Calu3 (cell line): ENCODE data around the gene POU6F1. TPM values are rescaled to one million over a fixed set of nuclear protein-coding genes. Genes with fewer than 3 reads are reported as not detected.

Experiments
- BruUV-seq: library from RNA; stranded (reverse); fragments of 400-500 nt; replicated peaks from 2 replicates; lab custom pipeline; 2021; lab: Mats Ljungman, UMichigan
- CTCF ChIA-PET: fragments of 300-600 bp; sonication (Branson Sonifier 250); formaldehyde crosslinking; loops from one replicate; lab custom pipeline; 2022; ENCODE audit warnings: antibody characterized with exemption; lab: Charles Lee
- DNase-seq: peaks from one replicate; pipeline ENCODE4 v3.0.0; 2022
- H3K27ac Mint-ChIP-seq: one replicate; pipeline ENCODE4 v1.8.0; 2022; ENCODE audit warnings: mixed read lengths; ENCODE audit not compliant: unreplicated experiment
- H3K27me3 Mint-ChIP-seq: one replicate; pipeline ENCODE4 v1.8.0; 2022; ENCODE audit warnings: mixed read lengths; ENCODE audit not compliant: unreplicated experiment
- H3K36me3 Mint-ChIP-seq: one replicate; pipeline ENCODE4 v1.8.0; 2022; ENCODE audit warnings: mild to moderate bottlenecking, moderate library complexity, mixed read lengths; ENCODE audit not compliant: insufficient read depth, unreplicated experiment
- H3K4me1 Mint-ChIP-seq: one replicate; pipeline ENCODE4 v1.8.0; 2022; ENCODE audit warnings: mild to moderate bottlenecking, low read depth, mixed read lengths; ENCODE audit not compliant: unreplicated experiment
- H3K4me3 Mint-ChIP-seq: one replicate; pipeline ENCODE4 v1.8.0; 2022; ENCODE audit warnings: mild to moderate bottlenecking, low read depth, moderate library complexity, mixed read lengths; ENCODE audit not compliant: unreplicated experiment
- H3K9me3 Mint-ChIP-seq: one replicate; pipeline ENCODE4 v1.8.0; 2022; ENCODE audit warnings: low read depth, mixed read lengths; ENCODE audit not compliant: unreplicated experiment
- CTCF ChIP-seq: fragments of 200-600 bp; IDR thresholded peaks from one replicate; pipeline ENCODE4 v1.8.0; 2022; ENCODE audit warnings: antibody characterized with exemption; ENCODE audit not compliant: unreplicated experiment
- intact Hi-C: fragments of 100-400 bp; cut with micrococcal nuclease; formaldehyde crosslinking; loops from one replicate; pipeline ENCODE4 v1.10.0; 2022; ENCODE audit not compliant: unreplicated experiment
- total RNA-seq: library from RNA; stranded (reverse); gene quantifications from 2 replicates; pipeline ENCODE4 v1.2.3, GENCODE V29; 2022

The POU6F1 gene
- total RNA-seq, 1 experiment from 2014 or later = 2.5 TPM

GRCh38 chr12:51177897-51178296 lies 40.0 kb downstream of the POU6F1 start:
- Mint-ChIP-seq H3K36me3 (no peaks in the 10 kb centered on the region), H3K4me1 (no peaks in the 10 kb centered on the region), H3K27me3 (no peaks in the 10 kb centered on the region), H3K27ac (no peak overlapping the region), H3K9me3 (no peaks in the 10 kb centered on the region), H3K4me3 (no peak overlapping the region)
- TF ChIP-seq CTCF = no peak
- CTCF ChIA-PET = no interaction called here
- intact Hi-C loops = no loop called here
- BruUV-seq = no TSS peak
- no peak for DNase-seq

DNA sequence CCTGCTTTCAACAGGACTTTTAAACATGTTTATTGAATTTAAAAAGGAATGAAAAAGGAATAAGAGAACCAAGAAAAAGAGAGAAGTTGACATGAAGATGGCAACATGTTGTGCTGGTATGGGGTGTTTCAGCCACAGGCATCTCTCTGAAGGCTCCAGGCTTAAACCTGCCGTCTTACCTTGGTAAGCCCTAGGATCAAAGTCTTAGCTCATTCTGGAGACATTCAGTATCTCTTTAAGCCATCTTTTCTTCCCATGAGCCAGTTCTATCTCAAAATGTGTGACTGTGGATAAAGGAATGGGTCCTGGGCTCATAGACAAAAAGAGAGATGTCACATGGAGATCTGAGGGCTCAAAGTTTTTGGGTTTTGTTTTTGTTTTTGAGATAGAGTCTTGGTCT lies 43.4 kb downstream of the POU6F1 start:
- H3K9me3 Mint-ChIP-seq = no peaks in the 10 kb centered on the region
- intact Hi-C loops = no loop called here
- TF ChIP-seq CTCF = no peak
- no peak overlapping the region for H3K27ac Mint-ChIP-seq
- DNase-seq = no peak
- CTCF ChIA-PET = interaction anchor here (0.6 kb wide), 1 partner anchor 44 kb away, joined by 6 read pairs; the partner anchor contains the start of gene POU6F1
- H3K36me3 Mint-ChIP-seq = no peaks in the 10 kb centered on the region
- H3K4me3 Mint-ChIP-seq = no peak overlapping the region
- H3K27me3 Mint-ChIP-seq = no peaks in the 10 kb centered on the region
- H3K4me1 Mint-ChIP-seq = no peaks in the 10 kb centered on the region
- BruUV-seq = no TSS peak

DNA sequence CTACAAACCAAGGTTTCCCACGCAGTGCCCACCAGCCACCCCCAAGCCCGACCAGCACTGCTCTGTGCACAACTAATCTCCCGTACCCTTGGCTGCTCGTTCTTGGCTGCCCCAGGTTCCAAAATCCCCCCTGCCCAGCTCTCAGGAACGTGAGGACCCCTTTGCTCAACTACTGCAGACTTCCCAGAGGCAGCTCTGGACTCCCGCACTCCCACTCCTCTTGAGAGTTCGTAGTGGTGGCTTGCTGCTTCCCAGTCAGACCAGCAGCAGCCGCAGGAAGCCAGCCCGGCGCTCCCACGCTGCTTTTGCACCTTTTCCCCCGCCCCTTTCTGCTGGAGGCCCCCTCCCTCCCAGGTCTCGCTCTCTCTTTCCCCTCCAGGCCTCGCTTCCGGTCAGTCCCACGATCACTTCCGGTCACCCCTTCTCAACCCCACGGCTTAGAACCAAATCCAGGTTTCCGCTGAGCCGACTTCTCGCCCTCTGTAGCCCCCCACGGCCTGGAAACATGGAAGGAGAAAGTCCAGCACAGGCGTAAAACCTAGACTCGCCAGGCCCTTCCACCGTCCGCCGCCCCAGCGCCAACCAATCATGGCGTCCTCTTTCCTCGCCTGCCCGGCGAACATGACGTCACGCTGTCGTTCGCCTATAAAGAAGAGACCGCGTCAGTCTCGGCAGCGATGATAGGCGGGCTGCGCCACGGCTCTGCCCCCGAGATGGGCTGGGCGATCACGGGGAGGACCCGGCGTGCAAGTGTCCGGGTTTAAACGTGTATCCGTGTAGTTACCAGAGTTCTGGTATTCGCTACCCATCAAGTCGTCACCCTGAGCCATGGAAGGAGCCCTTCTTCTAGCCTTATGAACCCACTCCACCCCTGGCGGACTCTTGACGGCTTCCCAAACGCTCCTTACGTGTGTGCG lies 45.1 kb downstream of the POU6F1 start, which contains the start of gene TFCP2:
TSS of gene TFCP2 (minus strand) at position 621 of the 917 bp plus-strand sequence. CDS start 713 bp downstream, outside the sequence.
- no peaks in the 10 kb centered on the region for H3K9me3 Mint-ChIP-seq
- no peaks in the 10 kb centered on the region for H3K27me3 Mint-ChIP-seq
- TF ChIP-seq CTCF = no peak
- BruUV-seq = TSS peak; percentile 94
- CTCF ChIA-PET = interaction anchor here (1.2 kb wide), 1 partner anchor 168 kb away, joined by 3 read pairs; no protein-coding TSS in a partner anchor
- H3K4me3 Mint-ChIP-seq = no peak within 1 kb of the TSS
- intact Hi-C loops = no loop called here
- H3K27ac Mint-ChIP-seq = no peak within 1 kb of the TSS
- no peaks in the 10 kb centered on the region for H3K36me3 Mint-ChIP-seq
- peak; percentile 91 for DNase-seq
- no peaks in the 10 kb centered on the region for H3K4me1 Mint-ChIP-seq

GRCh38 chr12:51171884-51172514 lies 45.9 kb downstream of the POU6F1 start:
- DNase-seq = peak; percentile 24
- CTCF ChIA-PET = interaction anchor here (0.9 to 1.2 kb wide), 2 partner anchors 46 to 169 kb away, joined by 3 read pairs; partner anchors contain the start of gene POU6F1
- Mint-ChIP-seq H3K4me1 (no peaks in the 10 kb centered on the region), H3K9me3 (no peaks in the 10 kb centered on the region), H3K27ac (no peak overlapping the region), H3K36me3 (no peaks in the 10 kb centered on the region), H3K27me3 (no peaks in the 10 kb centered on the region), H3K4me3 (no peak overlapping the region)
- BruUV-seq = TSS peak; percentile 60
- intact Hi-C loops = no loop called here
- no peak for TF ChIP-seq CTCF
